Stimulated activated CD8-positive, alpha-beta memory T cell treated with anti-CD3 and anti-CD28 coated beads, Interleukin-12 subunit alpha, Interleukin-12 subunit beta, amount 100 ng/mL, for 1 hour (primary cell): ENCODE data around the gene RIC8A.
"Not testable (repeated sequence)": the region's sequence is repeated elsewhere in the genome, so short reads cannot be mapped to it uniquely, and the experiment has no call there.

Source experiments
- DNase-seq: peaks from one replicate; pipeline ENCODE4 v3.0.0-alpha.2; 2020; ENCODE audit warnings: low read depth

Gene RIC8A

DNA sequence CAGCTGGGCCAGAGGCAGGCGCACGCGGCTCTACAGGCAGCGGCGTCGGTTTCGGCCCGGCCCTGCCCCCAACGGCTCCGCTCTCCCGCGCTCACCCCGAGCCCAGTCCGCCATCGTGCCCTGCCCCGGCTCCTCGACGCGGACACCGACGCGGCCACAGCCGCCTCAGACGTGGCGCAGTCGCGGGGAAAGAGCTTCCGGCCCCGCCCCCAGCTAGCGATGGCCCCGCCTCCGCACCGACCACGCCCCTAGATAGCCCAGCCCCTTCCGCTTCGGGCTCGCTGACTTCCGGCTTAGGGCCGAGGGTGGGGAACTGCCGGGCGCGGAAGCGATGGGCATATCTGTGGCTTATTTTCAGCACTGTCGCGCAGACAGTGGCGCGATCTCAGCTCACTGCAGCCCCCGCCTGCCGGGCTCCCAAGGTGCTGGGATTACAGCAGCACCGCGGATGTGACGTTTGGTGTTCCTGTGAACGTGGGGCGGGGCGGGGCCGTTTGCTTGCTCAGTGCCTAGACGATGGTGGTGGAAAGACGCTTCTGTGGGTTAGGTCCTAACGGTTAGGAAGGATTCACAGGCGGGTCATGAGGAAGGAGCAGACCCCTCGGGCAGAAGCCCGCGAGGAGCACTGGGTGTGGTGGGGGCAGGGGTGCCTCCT, at the start of gene RIC8A, which contains the start of gene BET1L:
Gene RIC8A (plus strand): TSS at position 501 of the 655 bp plus-strand sequence. CDS start 1,147 bp downstream, outside the sequence.
Gene BET1L (minus strand): TSS at position 192 of the 655 bp plus-strand sequence. CDS start 78 bp downstream, at position 114.
- peak; percentile 93 for DNase-seq

DNA sequence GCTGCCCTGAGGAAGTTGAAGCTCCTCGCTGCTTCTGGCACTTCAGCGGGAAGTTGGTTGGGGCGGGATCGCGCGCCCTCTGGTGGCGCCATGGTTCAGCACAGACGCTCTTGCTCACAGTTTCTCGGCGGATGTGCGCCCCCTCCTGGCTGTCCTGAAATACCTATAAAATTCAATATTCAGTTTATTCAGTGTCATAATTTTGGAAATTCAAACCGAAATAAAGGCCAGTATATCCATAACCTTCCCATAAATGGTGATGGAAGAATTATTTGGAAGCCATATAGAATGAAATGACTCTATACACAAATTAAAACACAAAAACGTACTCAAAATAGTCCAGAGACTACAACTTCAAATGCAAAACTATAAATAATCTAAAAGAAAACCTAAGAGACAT, 27.3 kb upstream of the RIC8A start:
- not testable (repeated sequence) for DNase-seq

DNA sequence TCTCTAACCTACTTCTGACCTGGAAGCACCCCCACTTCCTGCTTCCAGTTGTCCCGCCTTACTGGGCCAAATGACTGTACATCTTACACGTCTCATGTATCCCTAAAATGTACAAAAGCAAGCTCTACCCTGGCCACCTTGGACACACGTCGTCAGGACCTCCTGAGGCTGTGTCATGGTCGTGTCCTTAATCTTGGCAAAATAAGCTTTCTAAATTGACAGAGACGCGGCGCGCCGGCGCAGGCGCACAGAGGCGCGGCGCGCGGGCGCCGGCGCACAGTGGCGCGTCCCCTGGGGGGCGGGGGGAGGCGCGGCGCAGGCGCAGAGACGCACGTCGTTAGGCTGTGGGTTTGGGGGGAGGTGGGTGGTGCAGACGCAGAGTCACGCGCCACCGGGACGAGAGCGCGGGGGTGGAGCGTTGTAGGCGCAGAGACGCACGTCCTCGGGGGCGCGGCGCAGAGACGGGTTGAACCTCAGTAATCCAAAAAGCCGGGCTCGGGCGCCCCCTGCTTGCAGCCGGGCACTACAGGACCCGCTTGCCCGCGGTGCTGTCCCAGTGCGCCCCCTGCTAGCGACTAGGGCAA, 18.2 kb upstream of the RIC8A start:
- not testable (repeated sequence) for DNase-seq

DNA sequence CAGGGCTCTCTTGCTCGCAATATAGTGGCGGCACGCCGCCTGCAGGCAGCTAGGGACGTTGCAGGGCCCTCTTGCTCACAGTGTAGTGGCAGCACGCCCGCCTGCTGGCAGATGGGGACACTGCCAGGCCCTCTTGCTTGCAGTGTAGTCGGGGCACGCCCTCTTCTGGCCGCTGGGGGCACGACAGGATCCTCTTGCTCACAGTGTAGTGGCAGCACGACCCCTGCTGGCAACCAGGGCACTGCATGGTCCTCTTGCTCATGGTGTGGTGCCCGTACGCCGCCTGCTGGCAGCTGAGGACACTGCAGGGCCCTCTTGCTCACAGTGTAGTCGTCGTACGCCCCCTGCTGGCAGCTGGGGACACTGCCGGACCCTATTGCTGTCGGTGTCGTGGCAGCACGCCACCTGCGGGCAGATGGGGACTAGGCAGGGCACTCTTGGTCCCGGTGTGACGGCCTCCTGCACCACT, 17.6 kb upstream of the RIC8A start:
- DNase-seq, result not testable (repeated sequence)

DNA sequence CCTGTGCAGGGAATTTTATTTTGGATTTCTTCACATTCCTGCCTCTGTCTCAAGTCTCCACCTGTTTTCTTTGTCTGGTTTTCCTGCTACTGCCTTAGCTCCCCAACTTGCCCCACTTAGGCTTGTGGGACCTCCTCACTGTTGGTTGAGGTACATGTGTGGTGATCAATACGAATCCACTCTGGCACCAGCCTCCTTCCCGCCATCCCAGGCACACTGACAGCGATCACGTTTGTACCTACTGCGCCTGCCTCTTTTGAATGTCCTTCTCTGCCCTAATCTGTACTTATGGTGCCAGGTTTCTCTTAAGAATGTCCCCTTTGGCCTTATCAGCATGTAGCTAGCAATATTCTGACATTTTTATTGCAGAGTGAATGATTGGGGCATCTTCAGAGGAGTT, 17.0 kb upstream of the RIC8A start:
- DNase-seq, result not testable (repeated sequence)

DNA sequence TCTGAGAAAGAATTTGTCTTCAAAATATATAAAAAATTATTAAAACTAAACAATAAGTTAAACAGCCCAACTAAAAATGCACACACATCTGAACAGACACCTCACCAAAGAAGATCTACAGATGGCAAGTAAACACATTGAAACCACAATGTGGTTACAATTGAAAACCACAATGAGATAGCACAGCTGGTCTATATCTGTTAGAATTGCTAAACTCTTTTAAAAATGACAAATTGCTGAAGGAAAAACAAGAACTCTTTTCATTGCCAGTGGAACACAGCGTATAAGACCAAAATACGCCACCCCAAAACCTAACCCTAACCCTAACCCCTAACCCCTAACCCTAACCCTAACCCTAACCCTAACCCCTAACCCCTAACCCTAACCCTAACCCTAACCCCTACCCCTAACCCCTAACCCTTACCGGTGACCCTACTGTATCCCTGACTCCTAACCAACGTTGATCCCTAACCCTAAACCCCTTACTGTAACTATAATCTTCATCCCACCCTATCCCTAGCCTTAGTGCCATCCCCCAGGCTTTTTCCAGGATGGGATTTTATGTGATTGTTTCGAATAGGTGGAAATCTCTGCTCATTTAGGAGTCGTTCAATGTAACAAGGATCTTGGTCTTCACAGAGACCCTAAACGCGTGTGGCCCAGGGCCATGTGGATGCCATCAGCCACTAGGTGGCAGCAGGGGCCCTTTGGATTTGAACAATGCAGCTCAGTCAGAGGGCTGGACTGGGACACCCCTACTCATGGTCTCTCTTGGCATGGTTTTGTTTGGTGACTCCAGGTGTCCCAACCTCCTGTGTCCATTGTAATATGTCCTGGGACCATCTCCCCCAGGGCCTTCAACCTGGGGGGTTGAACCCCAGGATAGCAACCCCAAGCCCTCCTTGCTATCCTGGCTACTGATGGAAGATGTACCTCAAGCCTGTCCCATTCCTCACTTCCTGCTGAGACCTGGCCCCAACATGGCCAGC, 15.7 kb upstream of the RIC8A start:
- DNase-seq, result not testable (repeated sequence)

DNA sequence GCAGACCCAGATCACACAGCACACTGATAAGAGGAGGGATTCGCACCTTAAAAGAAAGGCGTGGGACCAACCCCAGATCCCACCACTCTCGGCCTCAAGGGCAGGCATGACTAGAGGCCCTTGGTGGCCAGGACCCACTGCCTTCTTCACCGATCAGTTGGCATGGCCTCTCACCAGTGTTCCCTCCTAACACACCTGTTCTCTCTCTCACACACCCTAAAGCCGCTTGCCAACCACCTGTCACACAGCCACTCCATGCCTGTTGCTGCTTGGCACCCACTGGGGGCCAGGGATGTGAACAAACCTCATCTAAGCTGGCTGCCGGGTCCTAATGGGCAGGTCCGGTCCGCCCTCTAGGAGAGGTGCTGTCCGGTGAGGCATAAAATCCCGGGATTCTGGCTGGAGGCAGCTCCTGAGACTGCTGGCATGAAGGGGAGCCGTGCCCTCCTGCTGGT, 14.8 kb upstream of the RIC8A start, which contains the start of gene SCGB1C1:
Gene SCGB1C1 (plus strand): TSS at position 405 of the 455 bp plus-strand sequence. CDS start 22 bp downstream, at position 427.
- DNase-seq, result not testable (repeated sequence)

DNA sequence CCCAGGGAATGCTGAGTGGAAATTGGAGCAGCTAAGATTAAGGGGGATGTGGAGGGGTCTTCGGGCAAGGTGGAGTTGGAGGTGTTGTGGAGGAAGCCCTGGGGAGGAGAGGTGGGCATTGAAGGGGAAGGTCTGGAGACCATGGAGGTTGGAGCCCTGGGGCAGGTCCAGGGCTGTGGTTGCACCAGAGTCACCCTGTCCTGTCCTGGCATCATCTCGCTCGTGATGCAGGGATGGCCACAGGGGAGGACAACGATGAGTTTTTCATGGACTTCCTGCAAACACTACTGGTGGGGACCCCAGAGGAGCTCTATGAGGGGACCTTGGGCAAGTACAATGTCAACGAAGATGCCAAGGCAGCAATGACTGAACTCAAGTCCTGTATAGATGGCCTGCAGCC, 14.0 kb upstream of the RIC8A start:
- DNase-seq, result not testable (repeated sequence)

DNA sequence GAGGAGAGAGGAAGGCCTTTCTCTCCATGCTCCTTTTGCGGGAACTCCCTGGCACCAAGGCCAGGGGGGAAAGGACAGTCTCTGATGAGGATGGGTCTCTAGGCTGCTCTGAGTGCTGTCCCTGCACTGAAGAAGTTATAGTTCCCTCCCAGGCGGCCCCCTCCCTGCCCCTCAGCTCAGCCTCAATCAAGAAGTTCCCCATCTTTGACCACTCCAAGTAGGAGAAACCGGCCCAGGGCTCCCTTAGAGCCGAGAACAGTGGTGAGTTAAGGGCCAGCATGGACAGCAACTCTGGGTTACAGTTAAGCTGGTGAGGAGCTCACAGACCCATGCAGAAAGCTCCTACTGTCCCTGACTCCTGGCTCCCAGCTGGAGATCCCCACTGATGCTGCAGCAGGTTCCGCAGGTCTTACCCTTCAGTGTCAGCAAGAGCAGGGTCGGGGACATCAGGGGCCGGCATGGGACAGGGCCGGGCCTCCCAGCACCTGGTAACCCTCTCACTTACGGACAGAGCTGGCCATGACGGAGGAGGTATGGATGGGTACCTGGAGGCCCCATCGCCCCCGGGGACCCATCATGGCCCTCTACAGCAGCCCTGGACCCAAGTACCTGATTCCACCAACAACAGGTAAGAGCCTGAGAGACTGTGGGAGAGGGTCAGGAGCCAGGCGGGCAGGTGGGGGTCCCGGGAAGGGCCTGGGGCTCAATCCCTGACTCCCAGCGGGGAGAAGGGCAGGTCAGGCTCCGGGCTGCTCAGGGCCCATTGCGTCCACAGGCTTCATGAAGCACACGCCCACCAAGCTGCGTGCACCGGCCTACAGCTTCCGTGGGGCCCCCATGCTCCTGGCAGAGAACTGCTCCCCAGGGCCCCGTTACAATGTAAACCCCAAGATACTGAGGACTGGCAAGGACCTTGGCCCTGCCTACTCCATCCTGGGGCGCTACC, 10.4 kb upstream of the RIC8A start:
- DNase-seq, result no peak

DNA sequence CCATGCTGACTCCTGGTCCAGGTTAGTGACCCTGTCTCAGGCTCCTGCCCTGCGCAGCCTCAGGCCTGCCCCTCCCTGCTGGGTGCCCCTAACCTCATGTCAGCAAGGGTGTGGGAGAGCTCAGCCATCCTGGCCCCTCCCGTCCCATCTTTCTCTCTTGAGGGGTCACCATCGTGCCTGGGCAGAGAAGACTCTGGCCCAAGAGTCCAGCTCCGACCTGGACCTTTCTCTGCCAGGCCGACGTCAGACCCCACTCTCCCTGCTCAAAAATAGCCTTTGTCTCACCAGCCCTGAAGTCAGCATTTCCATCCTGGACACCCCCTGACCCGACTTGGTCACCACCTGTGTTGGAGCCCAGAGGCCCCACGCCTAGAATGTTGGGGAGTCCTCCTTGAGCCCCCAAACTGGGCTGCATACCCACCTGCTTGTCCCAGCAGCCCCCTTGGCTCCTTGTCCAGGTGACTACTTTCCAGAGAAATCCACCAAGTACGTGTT, 9.7 kb upstream of the RIC8A start:
- no peak for DNase-seq

DNA sequence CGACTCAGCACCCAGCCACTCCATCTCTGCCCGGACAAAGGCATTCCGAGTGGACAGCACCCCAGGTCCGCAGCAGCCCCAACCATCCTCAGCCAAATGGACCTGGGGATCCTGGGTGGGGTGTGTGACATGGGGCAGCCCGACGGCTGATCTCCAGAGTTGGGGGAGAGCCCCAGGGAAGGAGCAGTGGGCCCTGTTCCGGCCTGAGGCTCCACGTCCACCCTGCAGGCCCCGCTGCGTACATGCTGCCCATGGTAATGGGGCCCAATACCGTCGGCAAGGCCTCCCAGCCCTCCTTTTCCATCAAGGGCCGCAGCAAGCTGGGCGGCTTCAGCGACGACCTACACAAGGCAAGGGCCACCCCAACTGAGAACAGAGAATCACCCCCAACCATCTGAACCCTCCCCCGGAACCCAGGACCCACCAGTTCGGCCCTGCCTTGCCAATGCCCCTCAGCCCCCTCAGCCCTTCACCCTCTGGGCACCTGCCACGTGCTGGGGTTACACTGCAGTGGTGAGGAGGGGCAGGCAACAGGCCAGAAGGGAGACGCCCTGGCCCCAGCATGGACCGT, 9.2 kb upstream of the RIC8A start:
- no peak for DNase-seq

DNA sequence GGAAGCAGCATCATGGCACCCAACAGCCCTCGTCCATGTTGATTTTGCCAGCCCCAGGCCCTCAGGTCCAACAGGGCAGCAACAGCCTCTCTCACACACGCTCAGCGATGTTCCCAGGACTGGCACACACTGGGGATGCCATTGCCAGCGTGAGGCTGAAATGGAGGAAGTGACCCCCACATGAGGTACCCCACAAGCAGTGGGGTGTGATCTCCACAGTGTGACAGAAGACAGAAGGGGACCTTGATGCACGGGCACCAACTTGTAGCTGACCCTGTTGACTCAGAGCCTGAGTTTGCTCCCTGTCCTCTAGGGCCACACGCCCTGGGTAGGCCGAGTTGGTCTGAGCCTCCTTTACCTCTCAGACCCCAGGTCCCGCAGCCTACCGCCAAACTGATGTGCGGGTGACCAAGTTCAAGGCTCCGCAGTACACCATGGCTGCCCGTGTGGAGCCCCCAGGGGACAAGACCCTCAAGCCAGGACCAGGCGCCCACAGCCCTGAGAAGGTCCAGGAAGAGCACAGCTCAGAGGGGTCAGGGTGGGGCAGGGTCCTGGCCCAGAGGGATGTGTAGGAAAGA, 8.4 kb upstream of the RIC8A start:
- no peak for DNase-seq

DNA sequence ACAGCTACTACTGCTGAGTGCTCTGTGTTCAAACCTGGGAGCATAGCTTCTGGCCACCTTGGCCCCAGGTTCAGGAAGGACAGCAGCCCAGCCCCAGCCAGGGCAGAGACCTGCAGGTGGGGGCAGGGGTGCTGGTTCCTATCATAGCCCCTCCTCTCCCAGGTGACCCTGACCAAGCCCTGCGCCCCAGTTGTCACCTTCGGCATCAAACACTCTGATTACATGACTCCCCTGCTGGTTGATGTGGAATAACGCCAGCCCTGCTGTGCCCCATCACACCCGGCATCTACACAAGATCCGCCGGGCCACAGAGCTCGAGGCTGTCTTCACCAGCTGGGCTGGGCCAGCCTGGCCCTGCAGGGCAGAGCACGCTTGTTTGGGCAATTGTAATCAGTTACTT, 7.7 kb upstream of the RIC8A start:
- no peak for DNase-seq

DNA sequence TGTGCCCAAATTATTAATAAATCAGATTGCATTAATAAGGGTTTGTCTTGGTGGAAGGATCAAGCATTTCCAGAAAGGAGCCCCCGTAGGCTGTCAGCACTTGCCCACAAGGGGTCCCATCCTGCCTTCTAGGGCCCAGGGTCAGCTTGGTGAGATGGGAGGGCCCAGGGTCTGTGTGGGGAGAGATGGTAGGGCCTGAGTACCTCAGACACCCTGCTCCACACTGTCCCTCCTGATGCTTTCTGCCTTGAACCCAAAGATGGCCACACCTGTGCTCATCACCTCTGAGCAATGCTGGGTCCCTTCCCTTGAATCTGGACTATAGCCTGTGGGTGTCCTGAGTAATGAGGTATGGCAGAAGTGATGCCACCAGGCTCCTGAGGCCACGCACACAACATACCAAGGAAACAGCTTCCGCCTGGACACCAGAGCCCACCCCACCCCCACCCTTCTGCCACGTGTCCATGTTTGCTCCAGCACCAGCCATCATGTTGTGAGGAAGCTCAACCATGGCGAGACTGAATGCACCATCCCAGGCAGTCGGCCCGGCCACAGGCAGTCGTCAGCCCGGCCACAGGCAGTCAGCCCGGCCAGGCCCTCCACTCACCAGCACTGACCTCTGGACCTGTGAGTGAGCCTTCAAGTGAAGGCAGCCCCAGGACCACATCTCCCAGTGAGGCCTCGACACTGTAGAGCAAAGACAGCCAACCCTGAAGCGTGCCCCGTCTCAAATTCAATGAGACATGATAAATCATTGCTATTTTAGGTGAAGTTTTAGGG, 7.1 kb upstream of the RIC8A start:
- DNase-seq, result no peak

DNA sequence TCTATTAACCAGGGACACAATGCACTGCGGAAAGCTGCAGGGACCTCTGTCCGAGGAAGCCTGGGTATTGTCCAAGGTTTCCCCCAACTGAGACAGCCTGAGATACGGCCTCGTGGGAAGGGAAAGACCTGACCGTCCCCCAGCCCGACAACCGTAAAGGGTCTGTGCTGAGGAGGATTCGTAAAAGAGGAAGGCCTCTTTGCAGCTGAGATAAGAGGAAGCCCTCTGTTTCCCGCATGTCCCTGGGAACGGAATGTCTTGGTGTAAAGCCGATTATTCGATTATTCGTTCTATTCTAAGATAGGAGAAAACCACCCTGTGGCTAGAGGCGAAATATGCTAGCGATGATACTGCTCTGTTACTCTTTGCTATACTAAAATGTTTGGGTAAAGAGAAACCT, 5.5 kb upstream of the RIC8A start:
- DNase-seq, result no peak

DNA sequence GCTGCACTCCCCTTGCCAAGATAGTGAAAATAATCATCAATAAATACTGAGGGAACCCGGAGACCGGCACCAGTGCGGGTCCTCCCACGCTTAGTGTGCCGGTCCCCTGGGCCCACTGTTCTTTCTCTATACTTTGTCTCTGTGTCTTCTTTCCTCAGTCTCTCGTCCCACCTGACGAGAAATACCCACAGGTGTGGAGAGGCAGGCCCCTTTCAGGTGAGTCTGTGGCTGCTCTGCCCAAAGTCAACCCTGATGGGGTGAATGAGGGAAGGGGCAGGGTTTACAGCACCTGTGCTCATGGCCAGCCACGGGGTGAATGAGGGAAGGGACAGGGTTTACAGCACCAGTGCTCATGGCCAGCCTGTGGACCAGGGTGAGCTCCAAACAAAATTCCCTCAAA, 5.0 kb upstream of the RIC8A start:
- DNase-seq, result no peak

DNA sequence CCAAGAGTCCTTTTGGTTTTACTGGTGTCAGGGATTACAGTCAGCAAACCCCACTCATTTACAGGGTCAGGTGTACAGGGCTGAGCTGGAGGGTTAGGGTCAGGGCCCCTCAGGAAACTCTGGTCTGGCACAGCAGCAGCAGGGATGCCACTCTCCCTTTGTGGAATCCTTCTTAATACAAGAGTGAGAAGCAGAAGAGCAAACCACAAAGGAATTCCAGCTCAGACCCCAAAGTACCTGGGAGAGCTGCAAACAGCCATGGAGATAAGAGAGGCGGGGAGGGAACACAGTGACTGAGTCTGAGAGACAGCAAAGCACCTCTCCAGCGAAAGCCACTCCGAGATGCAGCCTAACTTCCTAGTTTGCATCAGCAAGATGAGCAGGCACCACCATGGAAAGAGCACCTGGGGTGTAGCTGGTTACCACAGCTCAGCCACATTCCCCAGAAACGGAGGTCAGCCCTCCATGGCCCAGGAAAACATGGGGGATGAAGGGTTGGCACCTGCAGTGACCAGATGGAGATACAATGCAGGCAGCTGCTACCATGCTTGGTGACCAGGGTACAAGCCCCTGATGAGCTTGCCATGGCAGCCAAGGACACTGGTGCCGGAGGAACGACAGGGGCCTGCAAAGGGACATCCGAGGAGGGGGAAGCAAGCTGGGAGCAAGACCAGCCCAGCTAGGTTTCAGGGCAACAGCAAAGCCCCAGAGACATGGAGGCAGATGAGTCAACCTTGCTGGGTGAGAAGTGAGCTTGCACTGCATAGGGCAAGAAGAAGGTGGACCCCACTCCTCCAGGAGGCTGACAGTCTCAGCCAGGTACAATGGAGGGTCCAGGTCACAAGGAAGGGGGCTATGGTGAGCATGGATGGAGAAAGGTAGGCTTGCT, 4.2 kb upstream of the RIC8A start:
- DNase-seq, result no peak

DNA sequence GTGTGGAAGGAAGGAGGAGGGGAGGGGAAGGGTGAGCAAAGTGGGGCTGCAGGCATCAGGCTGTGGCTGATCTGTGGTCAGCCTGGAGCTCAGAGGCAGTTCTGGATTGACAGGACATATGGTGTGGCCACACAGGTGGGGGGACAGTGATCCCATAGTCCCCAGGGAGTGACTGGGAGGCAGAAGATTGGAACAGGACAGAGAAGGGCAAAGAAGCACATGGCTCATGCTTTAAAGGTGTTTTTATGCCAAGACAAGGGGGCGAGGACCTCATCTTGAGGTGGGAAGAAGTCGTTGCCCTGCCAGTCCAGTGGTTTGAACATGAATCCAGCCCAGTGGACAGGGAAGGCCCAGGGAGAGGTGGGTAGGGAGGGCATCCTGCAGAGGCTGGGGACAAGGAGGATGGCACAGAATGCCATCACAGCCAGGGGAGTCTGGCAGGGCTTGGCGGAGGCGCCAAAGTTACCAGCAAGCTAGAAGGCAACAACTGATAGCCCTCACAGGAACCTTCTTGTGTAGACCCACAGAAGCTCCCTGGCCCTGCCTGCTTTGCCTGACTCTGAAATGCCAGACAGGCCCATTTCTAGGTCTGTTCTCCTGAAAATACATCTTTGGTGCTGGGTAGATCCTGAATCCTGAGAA, 3.4 kb upstream of the RIC8A start:
- no peak for DNase-seq
